ENCODE data around the gene PRRT3.

The PRRT3 gene

DNA sequence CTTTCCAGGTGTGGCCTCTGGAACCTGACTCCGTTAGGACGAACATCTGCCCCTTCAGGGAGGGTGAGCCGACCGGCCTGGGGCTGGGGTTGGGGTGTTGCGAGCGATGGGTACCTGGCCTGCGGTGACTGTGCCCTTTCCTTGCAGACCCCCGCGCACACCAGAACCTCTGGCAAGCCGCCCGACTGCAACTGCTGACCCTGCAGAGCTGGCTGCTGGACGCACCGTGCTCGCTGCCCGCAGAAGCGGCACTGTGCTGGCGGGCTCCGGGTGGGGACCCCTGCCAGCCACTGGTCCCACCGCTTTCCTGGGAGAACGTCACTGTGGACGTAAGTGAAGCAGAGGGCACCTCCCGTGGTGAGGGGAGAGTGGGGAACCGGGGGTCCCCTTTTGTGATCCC lies 24.1 kb downstream of the PRRT3 start:
- FAIRE-seq: no peak
- DNase-seq (ENCODE audit: insufficient read length, low spot score): no peak

DNA sequence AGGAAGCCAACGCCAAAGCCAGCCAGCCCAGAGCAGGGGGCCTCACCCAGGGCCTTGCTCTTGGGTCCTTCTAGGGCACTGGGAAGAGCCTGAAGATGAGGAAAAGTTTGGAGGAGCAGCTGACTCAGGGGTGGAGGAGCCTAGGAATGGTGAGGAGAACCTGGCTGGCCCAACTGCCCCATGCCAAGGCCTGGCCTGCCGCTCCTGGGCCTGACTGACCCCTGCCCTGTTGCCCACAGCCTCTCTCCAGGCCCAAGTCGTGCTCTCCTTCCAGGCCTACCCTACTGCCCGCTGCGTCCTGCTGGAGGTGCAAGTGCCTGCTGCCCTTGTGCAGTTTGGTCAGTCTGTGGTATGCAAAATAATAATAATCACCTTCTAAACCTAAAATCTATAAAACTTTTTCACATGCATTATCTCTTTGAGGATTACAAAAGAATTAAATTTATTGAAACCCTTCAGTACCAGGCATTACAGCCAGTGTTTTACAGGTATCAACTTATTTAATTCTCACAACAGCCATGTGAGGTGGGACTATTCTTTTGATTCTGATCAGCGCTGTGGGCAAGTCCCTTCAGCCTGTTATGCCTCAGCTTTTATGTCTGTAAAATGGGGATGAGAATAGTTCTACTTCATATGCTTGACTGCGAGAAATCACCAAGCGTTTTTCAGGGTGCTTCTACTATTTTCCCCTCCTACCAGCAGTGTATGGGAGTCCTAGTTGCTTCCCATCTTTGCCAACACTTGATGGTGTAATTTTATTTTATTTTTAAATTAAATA lies 33.8 kb downstream of the PRRT3 start:
- no peak for DNase-seq (ENCODE audit: insufficient read length, low spot score)
- no peak for FAIRE-seq

DNA sequence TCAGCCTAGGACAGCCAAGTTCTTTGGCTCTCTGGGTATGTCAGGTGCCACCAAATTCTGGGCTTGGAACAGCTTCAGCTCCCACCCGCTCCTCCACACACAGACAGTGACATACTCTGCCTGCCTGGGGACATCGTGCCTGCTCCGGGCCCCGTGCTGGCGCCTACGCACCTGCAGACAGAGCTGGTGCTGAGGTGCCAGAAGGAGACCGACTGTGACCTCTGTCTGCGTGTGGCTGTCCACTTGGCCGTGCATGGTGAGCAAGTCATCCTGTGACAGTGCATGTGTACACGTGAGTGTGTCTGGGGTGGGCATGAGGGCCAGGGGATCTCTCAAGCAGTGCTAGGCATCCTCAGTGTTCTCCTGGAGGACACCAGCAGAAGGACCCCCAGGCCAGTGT lies 34.4 kb downstream of the PRRT3 start:
- FAIRE-seq (no peak), DNase-seq (ENCODE audit: insufficient read length, low spot score) (no peak)

DNA sequence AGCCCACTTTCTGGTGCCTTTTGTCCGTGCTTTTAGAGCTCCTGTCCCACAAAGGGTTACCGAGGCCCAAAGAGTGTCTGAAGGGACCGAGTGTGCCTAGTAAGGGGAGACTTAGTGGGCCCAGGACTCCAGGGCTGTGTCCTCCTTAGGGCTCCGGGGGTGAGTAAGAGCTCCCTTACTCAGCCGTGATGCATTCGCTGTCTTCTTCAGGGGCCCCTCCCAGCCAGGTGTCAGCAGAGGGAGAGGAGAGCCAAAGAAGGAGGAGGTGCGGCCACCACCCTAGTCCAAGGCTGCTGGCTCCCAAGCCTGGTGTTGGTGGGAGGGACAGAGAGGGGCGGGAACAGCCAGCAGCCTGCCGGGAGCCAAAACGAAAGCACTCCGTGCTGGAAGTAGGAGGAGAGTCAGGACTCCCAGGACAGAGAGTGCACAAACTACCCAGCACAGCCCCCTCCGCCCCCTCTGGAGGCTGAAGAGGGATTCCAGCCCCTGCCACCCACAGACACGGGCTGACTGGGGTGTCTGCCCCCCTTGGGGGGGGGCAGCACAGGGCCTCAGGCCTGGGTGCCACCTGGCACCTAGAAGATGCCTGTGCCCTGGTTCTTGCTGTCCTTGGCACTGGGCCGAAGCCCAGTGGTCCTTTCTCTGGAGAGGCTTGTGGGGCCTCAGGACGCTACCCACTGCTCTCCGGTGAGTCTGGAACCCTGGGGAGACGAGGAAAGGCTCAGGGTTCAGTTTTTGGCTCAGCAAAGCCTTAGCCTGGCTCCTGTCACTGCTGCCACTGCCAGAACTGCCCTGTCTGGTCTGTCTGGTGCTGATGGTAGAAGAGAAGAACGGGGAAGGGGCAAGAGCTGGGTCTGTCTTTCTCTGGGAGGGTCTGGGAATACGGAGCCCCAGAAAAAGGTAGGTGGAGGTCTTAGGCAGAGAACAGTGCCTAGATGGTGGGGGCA lies 35.2 kb downstream of the PRRT3 start, which contains the start of gene IL17RC:
Gene IL17RC, plus strand, starts transcription at position 365 of the 947 bp plus-strand sequence. Its CDS starts 218 bp downstream, at position 583.
- DNase-seq (ENCODE audit: insufficient read length, low spot score) (no peak), FAIRE-seq (no peak)

DNA sequence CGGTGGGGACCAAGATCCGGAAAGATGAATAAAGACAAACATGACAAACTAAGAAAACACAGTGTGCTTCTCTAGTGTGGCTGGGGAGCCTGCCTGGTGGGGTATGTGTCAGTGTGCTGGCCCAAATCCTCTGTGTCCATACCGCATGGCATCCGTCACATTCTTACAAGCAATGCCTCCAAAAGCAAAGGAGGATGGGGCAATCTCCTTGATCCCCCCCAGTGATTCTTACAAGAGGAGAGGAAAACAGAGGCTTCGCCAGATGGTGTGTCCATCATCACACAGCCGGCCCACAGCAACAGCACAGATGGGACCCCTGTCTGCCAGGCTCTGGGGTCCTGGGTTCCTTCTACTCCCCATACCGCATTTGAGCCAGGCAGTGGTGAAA lies 35.9 kb downstream of the PRRT3 start:
- FAIRE-seq (no peak), DNase-seq (ENCODE audit: insufficient read length, low spot score) (no peak)

DNA sequence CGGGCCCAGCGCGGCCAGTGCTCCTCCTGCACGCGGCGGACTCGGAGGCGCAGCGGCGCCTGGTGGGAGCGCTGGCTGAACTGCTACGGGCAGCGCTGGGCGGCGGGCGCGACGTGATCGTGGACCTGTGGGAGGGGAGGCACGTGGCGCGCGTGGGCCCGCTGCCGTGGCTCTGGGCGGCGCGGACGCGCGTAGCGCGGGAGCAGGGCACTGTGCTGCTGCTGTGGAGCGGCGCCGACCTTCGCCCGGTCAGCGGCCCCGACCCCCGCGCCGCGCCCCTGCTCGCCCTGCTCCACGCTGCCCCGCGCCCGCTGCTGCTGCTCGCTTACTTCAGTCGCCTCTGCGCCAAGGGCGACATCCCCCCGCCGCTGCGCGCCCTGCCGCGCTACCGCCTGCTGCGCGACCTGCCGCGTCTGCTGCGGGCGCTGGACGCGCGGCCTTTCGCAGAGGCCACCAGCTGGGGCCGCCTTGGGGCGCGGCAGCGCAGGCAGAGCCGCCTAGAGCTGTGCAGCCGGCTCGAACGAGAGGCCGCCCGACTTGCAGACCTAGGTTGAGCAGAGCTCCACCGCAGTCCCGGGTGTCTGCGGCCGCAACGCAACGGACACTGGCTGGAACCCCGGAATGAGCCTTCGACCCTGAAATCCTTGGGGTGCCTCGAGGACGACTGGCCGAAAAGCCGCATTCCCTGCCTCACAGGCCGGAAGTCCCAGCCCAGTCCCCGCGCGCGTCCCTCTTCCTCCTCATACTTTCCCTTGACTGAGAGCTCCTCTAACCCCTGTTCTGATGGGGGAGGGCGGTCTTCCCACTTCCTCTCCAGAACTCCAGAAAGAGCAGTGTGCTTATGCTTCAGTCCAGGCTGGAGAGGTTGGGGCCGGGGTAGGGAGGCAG lies 36.7 kb downstream of the PRRT3 start:
- FAIRE-seq (peak; percentile 56), DNase-seq (ENCODE audit: insufficient read length, low spot score) (no peak)

DNA sequence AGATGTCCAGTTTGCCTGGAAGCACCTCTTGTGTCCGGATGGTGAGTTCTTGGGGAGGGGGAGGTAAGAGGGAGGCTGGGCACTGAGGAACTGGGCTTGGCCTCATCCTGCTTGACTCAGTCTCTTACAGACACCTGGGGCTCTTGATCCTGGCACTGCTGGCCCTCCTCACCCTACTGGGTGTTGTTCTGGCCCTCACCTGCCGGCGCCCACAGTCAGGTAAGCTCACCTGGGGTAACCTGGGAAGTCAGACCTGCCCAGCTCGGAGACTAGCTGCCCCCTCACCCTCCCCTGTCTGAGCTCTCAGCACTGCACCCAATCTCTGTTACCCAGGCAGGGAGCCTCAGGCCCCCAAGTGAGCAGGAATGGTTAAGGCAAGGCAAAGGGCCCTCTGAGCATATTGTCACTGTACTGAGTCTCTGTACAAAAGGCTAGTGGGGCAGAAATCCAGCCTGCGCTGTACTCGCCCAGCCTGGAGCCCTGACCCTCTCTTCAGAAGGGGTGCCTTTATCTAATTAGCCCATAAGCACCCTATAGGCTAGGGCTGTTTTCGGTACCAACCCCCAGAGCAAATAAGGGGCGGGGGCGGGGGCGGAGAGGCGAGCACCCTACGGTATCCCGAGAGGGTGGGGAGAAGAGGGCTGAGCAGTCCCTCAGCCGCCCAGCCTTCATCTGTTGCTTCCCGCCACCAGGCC lies 37.5 kb downstream of the PRRT3 start:
- DNase-seq (ENCODE audit: insufficient read length, low spot score) (no peak), FAIRE-seq (no peak)

DNA sequence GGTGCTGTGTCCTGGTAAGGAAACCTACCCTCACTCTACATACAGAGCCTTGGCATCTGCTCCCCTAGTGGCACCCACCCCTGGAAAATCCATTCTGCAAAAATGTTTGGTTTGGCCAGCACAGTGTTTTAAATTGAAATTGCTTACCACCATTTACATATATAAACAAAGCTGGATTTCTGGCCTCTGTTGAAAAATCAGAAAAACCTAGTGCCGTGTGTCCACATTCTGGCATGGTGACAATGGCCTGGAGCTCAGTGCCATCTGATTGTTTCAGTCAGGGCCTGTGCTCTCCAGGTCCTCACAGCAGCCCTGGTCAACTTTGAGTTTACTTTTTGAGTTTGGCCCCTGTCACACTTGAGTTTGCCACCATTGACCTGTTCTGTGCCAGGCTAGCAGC lies 38.2 kb downstream of the PRRT3 start:
- FAIRE-seq: no peak
- DNase-seq (ENCODE audit: insufficient read length, low spot score): no peak

DNA sequence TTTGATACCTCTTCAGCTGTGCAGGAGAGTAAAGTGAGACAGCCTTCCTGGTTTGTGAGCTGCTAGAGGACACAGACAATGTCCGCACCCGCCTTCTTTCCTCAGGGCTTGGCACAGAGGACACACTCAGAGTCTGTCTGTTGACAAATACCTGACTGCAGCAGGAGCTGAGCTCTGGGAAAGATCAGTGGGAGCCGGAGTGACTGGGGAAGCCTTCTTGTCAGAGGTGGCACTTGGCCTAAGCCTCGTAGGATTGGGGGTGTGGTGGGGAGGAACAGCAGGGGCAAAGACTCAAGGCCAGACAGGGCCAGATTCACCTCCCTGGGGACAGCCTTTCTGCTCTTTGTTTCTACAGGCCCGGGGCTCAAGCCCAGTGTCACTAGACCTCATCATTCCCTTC lies 38.6 kb downstream of the PRRT3 start:
- DNase-seq (ENCODE audit: insufficient read length, low spot score) (no peak), FAIRE-seq (no peak)

DNA sequence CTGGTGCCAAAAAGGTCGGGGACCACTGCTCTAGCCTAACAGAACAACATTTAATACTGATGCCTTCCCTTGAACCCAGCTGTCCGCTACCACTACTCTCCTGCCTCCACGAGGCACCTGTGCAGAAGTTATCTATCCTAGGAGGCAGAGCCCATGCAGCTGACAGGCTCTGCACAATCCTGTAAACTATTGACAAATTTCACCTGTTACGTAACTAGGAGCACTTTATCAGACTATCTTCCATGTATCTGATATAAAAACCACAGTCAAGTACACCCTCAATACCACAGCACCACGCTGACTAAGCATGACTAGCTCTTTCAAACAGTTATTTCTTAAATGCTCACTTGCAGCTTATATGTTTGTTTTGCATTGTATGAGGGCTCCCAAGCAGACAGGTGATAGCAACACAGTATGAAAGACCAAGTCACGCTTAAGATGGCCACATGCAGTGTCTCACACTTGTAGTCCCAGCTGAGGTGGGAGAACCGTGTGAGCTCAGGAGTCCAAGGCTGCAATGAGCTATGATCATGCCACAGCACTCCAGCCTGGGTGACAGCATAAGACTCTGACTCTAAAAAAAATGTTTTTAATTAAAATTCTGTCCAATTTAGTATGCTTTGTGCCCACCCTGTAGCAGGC lies 39.8 kb downstream of the PRRT3 start:
- DNase-seq (ENCODE audit: insufficient read length, low spot score): no peak
- no peak for FAIRE-seq

DNA sequence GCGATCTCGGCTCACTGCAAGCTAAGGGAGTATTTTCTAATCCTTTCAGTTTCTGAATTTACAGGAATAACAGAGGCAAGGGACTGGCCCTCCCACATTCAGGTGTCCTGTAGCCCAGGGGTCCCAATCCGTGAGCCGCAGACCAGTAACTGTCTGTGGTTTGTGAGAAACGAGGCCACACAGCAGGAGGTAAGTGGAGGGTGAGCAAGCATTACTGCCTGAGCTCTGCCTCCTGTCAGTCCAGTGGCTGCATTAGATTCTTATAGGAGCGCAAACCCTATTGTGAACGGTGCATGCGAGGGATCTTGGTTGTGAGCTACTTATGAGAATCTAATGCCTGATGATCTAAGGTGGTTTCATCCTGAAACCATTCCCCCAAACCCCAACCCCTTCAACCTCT lies 40.3 kb downstream of the PRRT3 start:
- FAIRE-seq (no peak), DNase-seq (ENCODE audit: insufficient read length, low spot score) (no peak)

DNA sequence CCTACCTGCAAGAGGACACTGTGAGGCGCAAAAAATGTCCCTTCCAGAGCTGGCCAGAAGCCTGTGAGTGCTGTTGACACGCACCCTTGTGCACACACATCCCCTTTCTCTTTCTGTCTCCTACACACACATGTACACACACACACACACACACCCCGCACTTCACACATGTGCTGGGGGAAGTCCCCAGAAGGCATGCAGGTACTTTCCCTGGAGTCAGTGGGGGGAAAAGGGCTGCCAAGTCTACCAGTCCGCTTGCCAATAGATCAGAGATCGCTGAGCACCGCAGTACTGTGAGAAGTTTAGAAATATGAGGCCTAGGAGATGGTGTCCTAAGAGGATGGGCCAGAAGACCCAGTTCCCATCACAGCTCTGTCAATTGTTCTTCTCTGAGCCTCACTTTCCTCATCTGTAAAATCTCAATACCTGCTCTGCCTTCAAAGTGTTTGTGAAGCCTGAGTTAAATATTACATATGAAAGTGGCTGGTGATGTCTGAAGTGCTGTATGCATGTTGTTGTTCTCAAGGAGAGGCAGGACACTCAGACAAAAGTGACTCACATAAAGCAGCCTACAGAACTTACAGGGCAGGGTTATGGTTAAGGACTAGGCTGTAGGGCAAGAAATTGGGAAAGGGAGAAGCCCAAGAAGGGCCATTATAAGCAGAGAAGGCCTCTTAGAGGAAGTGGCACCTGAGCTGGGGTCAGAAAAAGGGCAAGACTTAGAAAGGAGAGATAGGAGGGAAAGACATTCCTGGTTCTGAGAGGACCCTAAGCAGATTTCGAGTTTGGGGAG lies 42.8 kb downstream of the PRRT3 start:
- DNase-seq (ENCODE audit: insufficient read length, low spot score): no peak

DNA sequence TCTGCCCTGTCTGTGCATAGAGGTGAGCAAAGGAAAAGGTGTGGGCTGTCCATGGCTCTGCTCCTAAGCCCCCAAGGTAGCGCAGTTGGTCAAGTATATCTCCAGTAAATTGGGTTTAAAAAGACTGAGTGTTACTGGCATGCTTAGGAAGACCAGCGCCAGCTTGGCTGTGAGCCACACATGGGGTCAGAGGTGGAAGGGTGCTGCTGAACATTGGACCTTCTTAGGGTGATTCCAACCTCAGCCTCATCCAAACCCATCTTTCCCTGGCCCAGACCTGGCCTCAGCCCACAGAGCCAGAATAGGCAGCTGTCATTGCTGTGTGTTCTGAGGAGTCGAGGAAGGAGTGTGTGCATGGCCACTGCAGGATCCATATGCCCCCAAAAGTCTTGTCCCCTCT lies 43.9 kb downstream of the PRRT3 start:
- DNase-seq (ENCODE audit: insufficient read length, low spot score) (no peak), FAIRE-seq (no peak)

More for the DNA sequence above, 42.8 kb downstream of the PRRT3 start:
- no peak for FAIRE-seq

DNA sequence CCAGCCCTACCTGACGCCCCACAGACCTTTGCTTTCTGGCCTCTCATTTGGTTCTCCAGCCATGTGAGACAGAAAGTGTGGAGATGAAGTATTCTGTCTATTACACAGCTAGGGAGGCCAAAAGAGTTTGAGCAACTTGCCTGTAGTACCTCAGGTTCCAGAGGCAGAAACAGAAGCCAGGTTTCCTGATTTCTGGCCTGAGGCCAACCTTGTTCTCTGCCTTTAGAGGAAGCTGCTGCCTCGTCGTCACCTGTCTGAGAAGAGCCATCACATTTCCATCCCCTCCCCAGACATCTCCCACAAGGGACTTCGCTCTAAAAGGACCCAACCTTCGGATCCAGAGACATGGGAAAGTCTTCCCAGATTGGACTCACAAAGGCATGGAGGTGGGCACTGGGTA lies 45.7 kb downstream of the PRRT3 start:
- no peak for FAIRE-seq
- no peak for DNase-seq (ENCODE audit: insufficient read length, low spot score)

DNA sequence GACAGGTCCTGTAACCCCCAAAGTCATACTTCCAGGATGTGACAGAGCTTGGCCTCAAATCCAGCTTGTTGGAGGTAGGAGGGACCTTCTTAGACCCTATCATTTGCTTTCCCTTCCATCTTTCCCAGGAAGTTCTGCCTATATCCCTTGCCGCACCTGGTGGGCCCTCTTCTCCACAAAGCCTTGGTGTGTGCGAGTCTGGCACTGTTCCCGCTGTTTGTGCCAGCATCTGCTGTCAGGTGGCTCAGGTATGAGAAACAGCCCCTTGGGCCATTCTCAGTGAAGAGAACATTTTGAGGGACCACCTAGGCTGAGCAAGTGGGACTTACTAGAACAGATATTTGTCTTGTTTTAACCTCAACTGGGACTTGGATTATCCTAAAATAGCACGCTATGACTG lies 48.3 kb downstream of the PRRT3 start:
- no peak for DNase-seq (ENCODE audit: insufficient read length, low spot score)
- FAIRE-seq: no peak

DNA sequence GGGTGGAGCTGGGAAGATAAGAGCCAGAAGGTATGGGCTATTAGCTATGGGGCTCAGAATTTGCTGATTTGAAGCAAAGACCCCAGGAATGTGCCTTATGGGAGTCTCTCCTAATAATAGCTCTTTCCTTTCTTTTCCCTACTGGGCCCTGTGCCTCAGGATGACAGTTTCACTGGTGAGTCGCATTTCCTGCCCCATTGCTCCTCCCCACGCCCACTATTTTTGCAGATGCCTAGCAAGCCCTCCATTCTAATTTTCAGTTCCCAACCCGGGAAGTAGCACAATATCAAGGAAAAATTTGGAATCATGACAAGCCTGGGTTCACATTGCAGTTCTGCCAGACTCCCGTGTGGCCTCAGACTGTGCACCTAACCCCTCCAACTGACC lies 49.0 kb downstream of the PRRT3 start:
- FAIRE-seq (no peak), DNase-seq (ENCODE audit: insufficient read length, low spot score) (no peak)

DNA sequence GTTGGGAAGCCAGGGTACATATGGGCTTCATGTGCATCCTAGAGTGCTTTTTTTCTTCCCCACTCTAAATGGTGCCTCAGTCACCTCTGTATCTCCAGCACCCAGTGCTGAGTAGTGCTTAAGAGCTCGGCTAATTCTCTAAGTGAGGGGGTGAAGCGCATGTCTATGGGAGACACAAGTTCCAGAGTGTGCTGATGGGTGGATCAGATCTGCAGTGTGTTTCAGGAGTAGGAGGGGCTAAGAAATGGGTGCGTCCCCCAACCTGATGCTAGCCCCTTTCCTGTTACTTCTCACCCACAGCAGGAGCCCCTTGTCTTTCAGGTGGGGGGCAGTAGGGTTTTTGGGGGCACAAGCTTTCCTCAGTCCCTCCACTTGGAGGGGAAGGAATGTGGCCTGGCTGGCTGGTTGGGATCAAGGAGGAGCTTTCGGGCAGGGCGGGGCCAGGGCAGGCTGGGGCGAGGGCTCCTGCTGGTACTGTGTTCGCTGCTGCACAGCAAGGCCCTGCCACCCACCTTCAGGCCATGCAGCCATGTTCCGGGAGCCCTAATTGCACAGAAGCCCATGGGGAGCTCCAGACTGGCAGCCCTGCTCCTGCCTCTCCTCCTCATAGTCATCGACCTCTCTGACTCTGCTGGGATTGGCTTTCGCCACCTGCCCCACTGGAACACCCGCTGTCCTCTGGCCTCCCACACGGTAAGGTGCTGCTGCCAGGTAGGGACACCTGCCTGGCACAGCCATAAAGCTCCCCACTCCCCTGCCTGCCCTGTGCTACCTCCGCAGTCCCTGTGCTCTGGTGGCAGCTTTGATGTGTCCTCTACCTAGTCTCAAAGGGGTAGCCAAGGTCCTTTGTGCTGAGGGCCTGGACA lies 49.6 kb downstream of the PRRT3 start, which contains the start of gene IL17RE:
Gene IL17RE, plus strand, starts transcription at position 477 of the 866 bp plus-strand sequence. Its CDS starts 85 bp downstream, at position 562.
- DNase-seq (ENCODE audit: insufficient read length, low spot score) (no peak), FAIRE-seq (no peak)

DNA sequence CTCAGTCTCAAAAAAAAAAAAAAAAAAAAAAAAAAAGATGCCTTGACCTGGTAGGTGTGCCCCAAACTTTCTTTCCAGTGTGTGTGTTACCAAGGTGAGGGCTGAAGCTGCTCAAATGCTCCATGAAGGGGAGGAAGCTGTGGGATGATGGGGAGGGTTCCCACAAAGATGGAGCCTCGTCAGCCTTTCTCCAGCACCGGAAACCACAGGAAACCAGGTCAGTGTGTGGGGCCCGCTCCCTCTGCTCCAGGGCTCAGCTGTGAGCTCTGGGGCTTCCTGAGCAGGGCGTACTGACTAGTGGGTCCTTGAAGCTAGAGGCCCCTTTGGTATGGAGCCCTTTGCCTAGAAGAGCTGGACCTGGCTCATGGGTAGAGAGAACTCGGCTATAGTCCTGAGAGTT lies 50.2 kb downstream of the PRRT3 start:
- DNase-seq (ENCODE audit: insufficient read length, low spot score): no peak
- FAIRE-seq: no peak
